LNCaP clone FGC (cell line): ENCODE data around the gene CACNA2D3.

Source experiments
- DNase-seq: peaks from one replicate; pipeline ENCODE4 v3.0.0-alpha.2; 2011; ENCODE audit warnings: low read depth
- H3K4me3 ChIP-seq: 2 replicates; pipeline ENCODE4 v1.5.1; 2011; ENCODE audit warnings: mild to moderate bottlenecking, low read depth, low read length, control low read depth
- CTCF ChIP-seq: IDR thresholded peaks from 2 replicates; pipeline ENCODE4 v1.5.1; 2012; ENCODE audit warnings: mild to moderate bottlenecking; ENCODE audit not compliant: control insufficient read depth, insufficient read depth; ENCODE audit errors: extremely low read depth

The CACNA2D3 gene

DNA sequence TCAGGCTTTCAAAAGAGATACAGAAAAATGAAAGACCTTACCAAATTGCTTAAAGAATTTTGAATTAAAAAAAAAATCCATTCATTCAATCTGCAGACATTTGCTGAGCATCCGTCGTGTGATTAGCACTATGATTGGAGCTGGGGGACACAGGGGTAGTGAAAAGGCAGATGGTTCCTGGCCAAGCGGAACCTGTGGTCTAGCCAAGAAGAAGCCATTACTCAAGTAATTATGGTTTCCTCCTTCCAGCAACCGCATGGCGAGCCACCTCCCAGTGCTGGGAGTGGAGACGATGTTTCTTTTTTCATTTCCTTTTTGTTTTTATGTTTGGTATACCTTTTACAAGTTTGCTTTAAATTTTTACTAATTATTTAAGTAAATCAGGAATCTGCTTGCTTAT, 140.2 kb downstream of the CACNA2D3 start:
- no peak overlapping the region for H3K4me3 ChIP-seq
- DNase-seq = no peak
- no peak for TF ChIP-seq CTCF

GRCh38 chr3:54262946-54263345, 140.6 kb downstream of the CACNA2D3 start:
- TF ChIP-seq CTCF = no peak
- H3K4me3 ChIP-seq = no peak overlapping the region
- DNase-seq = no peak

GRCh38 chr3:54264050-54264449, 141.7 kb downstream of the CACNA2D3 start:
- DNase-seq = no peak
- H3K4me3 ChIP-seq = no peak overlapping the region
- no peak for TF ChIP-seq CTCF

GRCh38 chr3:54270816-54271526, 148.6 kb downstream of the CACNA2D3 start:
- TF ChIP-seq CTCF = no peak
- no peak overlapping the region for H3K4me3 ChIP-seq
- no peak for DNase-seq

GRCh38 chr3:54273791-54274190, 151.4 kb downstream of the CACNA2D3 start:
- TF ChIP-seq CTCF = no peak
- H3K4me3 ChIP-seq = no peak overlapping the region
- no peak for DNase-seq

GRCh38 chr3:54274607-54275006, 152.3 kb downstream of the CACNA2D3 start:
- no peak for TF ChIP-seq CTCF
- no peak overlapping the region for H3K4me3 ChIP-seq
- no peak for DNase-seq

GRCh38 chr3:54279005-54279583, 156.7 kb downstream of the CACNA2D3 start:
- TF ChIP-seq CTCF = no peak
- H3K4me3 ChIP-seq = no peak overlapping the region
- DNase-seq = no peak
